Stimulated activated CD4-positive, alpha-beta T cell treated with anti-CD3 and anti-CD28 coated beads, Interleukin-2, amount 100 ng/mL, for 4 hours (primary cell): ENCODE results near the gene ABHD17A.

ENCODE experiments used
- DNase-seq: peaks from one replicate; pipeline ENCODE4 v3.0.0-alpha.2; 2020; ENCODE audit warnings: low read depth

Gene ABHD17A

DNA sequence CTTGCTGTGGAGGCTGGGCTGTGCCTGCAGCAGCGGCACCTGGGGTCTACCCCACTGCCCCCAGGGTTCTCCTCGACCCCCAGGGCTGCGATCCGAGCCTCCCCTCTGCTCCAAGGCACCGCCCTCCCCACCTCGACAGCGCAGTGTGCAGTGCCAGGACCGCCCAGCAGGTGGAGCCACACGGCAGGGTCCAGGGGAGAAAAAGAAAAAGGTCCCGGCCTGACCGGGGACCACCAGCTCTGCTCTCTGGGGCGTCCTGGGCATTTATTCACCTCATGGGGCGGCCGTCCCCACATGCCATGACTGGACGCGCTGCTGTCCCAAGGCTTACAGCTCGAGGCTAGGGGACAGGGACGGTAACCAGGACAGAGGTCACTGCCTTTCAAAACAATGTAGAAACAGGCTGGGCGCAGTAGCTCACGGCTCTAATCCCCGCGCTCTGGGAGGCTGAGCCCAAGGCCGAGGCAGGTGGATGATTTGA lies 47.6 kb downstream of the ABHD17A start:
- no peak for DNase-seq

DNA sequence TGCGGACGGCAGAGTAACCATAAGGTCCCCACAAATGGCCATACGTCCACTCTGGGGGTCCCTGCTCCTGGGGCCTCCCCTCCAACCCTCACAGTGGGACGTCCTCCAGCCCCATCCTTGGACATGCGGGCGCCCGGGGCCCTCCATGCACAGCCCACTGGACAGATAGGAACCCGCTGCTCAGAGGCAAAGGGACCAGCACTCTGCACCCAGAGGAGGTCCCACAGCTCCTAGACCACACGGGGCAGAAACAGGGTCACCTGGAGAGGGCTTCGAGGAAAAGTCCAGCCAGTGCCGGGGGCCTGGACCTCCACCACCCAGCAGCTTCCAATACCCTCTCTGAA lies 48.1 kb downstream of the ABHD17A start:
- DNase-seq: no peak

DNA sequence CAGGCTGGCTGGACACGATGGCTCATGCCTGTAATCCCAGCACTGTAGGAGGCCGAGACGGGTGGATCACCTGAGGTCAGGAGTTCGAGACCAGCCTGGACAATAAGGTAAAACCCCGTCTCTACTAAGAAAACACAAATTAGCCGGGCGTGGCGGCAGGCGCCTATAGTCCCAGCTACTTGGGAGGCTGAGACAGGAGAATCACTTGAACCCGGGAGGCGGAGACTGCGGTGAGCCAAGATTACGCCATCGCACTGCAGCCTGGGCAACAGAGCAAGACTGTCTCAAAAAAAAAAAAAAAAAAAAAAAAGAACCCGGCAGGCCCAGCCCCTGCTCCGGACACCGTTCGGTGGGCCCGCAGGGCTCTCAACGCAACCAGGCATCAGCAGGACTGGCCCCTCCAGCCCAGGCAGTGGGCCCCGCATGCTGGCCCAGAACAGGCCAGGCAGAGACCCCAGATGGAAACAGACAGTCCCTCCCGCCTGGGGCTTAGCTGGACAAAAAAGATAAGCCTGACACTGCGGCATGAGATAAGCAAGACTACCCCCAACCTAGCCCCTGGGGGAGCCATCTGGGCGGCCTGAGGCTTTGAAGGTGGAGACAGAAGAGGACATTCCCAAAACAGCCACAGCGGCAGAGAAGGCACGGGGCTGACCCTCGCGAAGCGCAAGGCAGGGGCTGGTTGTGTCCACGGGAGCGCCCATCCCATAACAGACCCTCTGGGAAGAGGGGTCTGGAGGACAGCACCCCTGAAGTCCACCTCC lies 48.7 kb downstream of the ABHD17A start:
- no peak for DNase-seq

DNA sequence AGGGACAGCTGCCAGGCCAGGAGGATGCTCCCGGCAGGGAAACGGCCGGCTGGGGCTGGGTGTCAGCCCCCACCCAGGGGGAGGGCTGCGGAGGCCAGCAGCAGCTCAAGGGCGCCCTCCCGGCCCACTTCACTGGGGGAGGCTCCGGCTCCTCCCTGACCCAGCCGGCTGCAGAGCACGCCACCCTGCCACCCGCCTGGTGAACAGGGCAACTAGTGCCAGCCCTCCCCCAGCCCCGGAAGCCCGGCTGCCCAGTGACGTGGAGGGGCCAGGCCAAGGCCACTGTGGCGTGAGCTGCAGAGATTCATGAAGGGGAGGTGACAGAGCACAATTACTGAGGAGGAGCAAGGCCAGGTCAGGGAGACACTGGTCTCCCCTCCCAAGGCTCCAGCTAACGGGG lies 51.8 kb downstream of the ABHD17A start:
- no peak for DNase-seq

DNA sequence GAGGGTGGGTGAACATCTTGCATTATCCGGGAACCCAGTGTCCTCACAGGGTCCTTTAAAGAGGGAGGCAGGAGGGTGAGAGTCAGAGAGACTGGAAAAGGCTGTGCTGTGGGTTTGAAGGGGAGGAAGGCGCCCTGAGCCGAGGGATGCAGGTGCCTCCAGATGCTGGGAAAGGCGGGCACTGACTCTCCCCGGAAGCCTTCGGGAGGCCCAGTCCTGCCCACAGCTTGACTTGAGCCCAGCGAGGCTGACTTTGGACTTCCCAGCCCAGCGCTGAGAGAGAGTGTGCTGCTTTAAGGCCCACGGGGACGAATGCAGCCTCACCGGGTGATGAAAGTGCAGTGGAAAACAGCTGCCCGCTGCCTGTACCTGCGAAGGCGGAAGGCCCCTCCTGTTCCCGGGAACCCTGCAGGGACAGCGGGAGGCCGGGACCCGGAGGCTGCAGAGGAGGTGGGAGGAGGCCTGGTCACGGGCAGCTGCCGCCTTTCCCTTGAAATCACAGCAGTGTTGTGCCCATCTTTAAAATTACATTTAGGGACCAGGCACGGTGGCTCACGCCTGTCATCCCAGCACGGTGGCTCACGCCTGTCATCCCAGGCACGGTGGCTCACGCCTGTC lies 53.1 kb downstream of the ABHD17A start:
- DNase-seq: no peak

DNA sequence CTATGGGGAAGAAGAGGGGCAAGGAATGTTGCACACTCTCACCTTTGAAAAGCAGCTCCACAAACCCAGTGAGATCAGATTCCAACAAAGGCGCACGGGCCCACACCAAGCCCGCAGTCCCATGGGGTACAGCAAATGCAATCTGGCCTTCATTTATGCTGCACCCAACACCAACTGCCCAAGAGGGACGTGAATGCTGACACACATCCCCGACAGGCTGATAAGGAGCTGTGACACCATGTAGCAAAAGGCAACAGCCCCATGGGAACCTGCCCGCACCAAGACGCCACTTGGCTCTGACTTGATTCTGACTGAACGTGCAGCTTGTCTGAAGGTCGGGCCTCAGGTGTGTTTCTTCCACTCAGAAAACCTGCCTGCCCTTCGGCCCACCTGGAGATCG lies 54.3 kb downstream of the ABHD17A start:
- no peak for DNase-seq

DNA sequence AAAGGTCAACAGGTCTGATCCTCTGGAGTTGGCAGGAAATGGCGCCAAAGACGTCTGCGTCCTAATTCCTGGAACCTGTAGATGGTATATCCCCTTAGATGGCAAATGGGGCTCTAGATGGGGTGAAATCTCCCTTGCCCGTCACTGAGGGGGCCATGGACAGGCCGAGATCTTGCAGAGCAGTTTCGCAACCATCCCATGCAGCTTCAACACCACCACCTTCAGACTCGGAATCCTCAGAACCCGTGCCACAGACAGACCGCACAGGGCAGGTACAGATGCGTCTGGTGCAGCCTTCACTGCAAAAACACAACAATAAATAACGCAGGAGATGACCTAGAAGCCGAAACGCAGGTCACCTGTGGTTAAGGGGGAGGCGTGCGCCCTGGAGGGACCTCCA lies 54.7 kb downstream of the ABHD17A start:
- no peak for DNase-seq

DNA sequence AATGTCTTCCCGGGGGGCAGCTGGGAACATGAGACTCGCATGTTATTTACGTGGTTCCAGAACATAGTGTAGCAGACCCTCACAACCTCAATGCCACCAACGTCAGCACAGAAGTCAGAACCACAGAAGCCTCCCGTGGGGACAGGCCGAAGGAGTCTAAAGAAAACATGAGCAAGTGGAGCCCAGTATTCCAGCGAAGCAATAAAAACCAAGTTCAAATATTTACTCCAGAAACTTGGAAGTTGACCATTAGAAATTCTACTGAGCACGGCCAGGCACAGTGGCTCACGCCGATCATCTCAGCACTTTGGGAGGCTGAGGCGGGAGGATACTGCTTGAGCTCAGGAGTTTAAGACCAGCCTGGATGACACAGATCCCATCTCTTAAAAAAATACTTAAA lies 55.3 kb downstream of the ABHD17A start:
- DNase-seq: no peak

DNA sequence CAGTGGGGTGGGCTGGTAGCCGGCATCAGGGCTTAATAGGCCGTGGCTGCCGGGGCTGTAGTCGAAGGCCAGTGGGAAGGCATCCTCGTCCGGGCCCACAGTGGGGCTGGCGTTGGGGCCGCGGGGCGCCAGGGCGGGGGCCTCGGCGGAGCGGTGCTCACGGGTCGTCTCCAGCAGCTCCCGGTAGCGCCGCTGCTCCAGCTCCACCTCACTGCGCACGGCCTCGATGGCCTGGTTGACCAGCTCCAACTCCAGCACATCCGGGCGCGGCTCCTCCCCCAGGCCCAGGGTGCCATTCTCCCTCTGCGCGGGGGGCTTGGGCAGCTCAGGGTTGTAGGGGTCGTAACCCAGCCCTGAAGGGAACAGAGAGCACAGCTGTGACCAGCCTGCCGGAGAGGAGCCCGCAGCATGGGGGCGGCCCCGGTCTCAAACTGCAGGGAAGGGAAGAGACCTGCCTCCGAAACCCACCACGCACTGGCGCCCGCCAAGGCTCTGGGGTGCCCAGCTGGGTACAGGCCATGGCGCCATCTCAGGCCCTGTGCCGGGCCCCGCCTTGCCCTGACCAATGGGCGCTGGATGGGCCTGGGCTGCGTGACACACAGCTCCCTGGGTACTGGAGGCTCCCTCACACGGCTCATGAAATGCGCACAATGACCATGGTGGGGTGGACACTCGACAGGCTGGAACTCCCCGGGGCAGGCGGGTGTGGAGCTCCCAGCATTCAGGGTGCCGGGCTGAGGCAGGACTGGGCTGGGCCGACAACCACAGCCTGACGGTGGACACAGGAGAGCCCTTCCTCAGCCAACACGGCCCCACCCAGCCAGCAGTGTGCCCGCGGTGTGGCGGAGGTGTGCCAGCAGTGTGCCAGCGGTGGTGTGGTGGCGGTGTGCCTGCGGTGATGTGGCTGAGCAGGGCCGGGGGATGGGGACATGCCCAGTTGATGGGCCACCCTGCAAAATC lies 56.7 kb downstream of the ABHD17A start:
- DNase-seq: no peak

DNA sequence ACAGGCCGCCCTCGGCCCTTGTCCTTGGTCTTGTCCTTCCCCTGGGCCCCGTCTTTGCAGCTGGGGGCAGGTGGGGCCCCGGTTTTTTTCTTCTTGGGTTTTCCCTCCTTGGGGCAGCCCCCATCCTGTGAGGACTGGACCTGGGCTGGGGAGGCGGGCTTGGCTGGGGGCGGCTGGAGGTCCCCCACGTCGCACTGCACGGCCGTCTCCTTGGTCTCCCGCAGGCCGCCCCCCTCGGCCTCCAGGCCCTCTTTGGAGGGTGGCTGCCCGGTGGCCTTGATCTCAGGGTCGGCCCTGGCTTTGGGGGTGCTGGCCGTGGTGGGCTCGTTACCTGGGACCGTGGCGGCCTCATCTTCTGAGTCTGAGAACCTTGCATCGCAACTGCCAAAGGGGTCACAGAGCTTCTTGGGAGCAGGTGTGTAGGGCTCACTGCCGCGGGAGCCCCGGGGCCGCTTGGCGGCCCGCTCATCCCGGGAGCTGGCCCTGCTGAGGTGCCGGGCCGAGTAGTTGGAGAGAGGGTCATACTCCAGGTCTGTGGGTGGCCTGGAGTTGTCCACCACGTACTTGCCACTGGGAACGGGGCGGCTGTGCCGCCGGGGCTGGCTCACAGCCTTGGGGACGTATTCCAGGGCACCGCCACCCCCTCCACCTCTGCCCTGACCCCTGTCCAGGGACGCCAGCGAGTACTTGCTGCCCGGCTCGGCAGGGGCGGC lies 57.6 kb downstream of the ABHD17A start:
- no peak for DNase-seq
